Astrocyte (in vitro differentiated cells and primary cell): Measurements from ENCODE around the gene SCN1B. TPM values are rescaled to one million over a fixed set of nuclear protein-coding genes. Genes with fewer than 3 reads are reported as not detected.

Experiments
- DNase-seq: peaks from one replicate; pipeline ENCODE4 v3.0.0-alpha.2; 2010; ENCODE audit warnings: low read depth
- FAIRE-seq: peaks from 2 replicates; lab custom pipeline; 2011; peaks lifted over from hg19 to GRCh38; lab: Jason Lieb, UNC
- H2AFZ ChIP-seq: 2 replicates; pipeline ENCODE4 v1.6.0; 2012; ENCODE audit warnings: low read depth, low read length, inconsistent platforms
- H3K27ac ChIP-seq: 2 replicates; pipeline ENCODE4 v1.5.1; 2011; ENCODE audit warnings: low read depth, low read length, inconsistent platforms
- H3K27me3 ChIP-seq: 2 replicates; pipeline ENCODE4 v1.6.0; 2011; ENCODE audit warnings: low read length, inconsistent platforms; ENCODE audit not compliant: insufficient read depth
- H3K36me3 ChIP-seq: 2 replicates; pipeline ENCODE4 v1.5.1; 2011; ENCODE audit warnings: low read length, inconsistent platforms; ENCODE audit not compliant: insufficient read depth
- H3K4me1 ChIP-seq: 2 replicates; pipeline ENCODE4 v1.5.1; 2011; ENCODE audit warnings: low read length, inconsistent platforms; ENCODE audit not compliant: insufficient read depth
- H3K4me2 ChIP-seq: 2 replicates; pipeline ENCODE4 v1.6.0; 2012; ENCODE audit warnings: low read length, inconsistent platforms
- H3K4me3 ChIP-seq: 2 replicates; pipeline ENCODE4 v1.5.1; 2011; ENCODE audit warnings: low read depth, mild to moderate bottlenecking, low read length, inconsistent platforms; ENCODE audit not compliant: insufficient read depth
- H3K79me2 ChIP-seq: 2 replicates; pipeline ENCODE4 v1.6.0; 2012; ENCODE audit warnings: mild to moderate bottlenecking, low read length, inconsistent platforms; ENCODE audit not compliant: insufficient read depth
- H3K9ac ChIP-seq: 2 replicates; pipeline ENCODE4 v1.6.0; 2012; ENCODE audit warnings: mild to moderate bottlenecking, low read length, inconsistent platforms
- H3K9me3 ChIP-seq: 2 replicates; pipeline ENCODE4 v1.5.1; 2012; ENCODE audit warnings: low read depth, mild to moderate bottlenecking, low read length, inconsistent platforms; ENCODE audit not compliant: insufficient read depth
- H4K20me1 ChIP-seq: 2 replicates; pipeline ENCODE4 v1.6.0; 2012; ENCODE audit warnings: low read length, inconsistent platforms; ENCODE audit not compliant: insufficient read depth
- H3K27ac Mint-ChIP-seq: one replicate; pipeline ENCODE4 v1.8.0; 2021; ENCODE audit warnings: mild to moderate bottlenecking, mixed read lengths; ENCODE audit not compliant: unreplicated experiment
- H3K27me3 Mint-ChIP-seq: one replicate; pipeline ENCODE4 v1.8.0; 2021; ENCODE audit warnings: low read depth, mixed read lengths; ENCODE audit not compliant: unreplicated experiment
- H3K36me3 Mint-ChIP-seq: one replicate; pipeline ENCODE4 v1.8.0; 2021; ENCODE audit warnings: low read depth, mixed read lengths; ENCODE audit not compliant: unreplicated experiment
- H3K4me1 Mint-ChIP-seq: one replicate; pipeline ENCODE4 v1.8.0; 2021; ENCODE audit warnings: low read depth, mixed read lengths; ENCODE audit not compliant: unreplicated experiment
- H3K4me3 Mint-ChIP-seq: one replicate; pipeline ENCODE4 v1.8.0; 2021; ENCODE audit warnings: mild to moderate bottlenecking, moderate library complexity, mixed read lengths; ENCODE audit not compliant: unreplicated experiment
- H3K9me3 Mint-ChIP-seq: one replicate; pipeline ENCODE4 v1.8.0; 2021; ENCODE audit warnings: mild to moderate bottlenecking, mixed read lengths; ENCODE audit not compliant: unreplicated experiment
- CTCF ChIP-seq: IDR thresholded peaks from 2 replicates; pipeline ENCODE4 v1.5.1; 2011; ENCODE audit warnings: low read depth, mild to moderate bottlenecking, inconsistent platforms, low read length, moderate library complexity; ENCODE audit not compliant: insufficient read depth
- EZH2 ChIP-seq: IDR thresholded peaks from 2 replicates; pipeline ENCODE4 v1.6.1; 2012; ENCODE audit warnings: mild to moderate bottlenecking, low read length, inconsistent platforms; ENCODE audit not compliant: insufficient read depth
- total RNA-seq: library from RNA; stranded (reverse); gene quantifications from 2 replicates; pipeline ENCODE4 v1.2.1, GENCODE V29; 2021

SCN1B gene
- total RNA-seq, 1 donor from 2014 or later, result 3.0 TPM

- Histone ChIP-seq H3K9me3 (no peaks in the 10 kb centered on the region), H3K4me1 (peaks cover 3% of the 10 kb centered on the region), H3K4me2 (no peak overlapping the region), H4K20me1 (no peaks in the 10 kb centered on the region), H3K36me3 (no peaks in the 10 kb centered on the region), H3K9ac (no peak overlapping the region), H3K27ac (no peak overlapping the region), H3K79me2 (no peaks in the 10 kb centered on the region), H3K4me3 (no peak overlapping the region), H3K27me3 (peaks cover 2% of the 10 kb centered on the region), H2AFZ (no peak overlapping the region)
- Mint-ChIP-seq H3K9me3 (no peaks in the 10 kb centered on the region), H3K4me1 (no peaks in the 10 kb centered on the region), H3K27me3 (peaks cover 28% of the 10 kb centered on the region), H3K36me3 (peaks cover 5% of the 10 kb centered on the region), H3K4me3 (no peak overlapping the region), H3K27ac (no peak overlapping the region)
- no peak for TF ChIP-seq CTCF
- TF ChIP-seq EZH2, result no peak
- DNase-seq (no peak), FAIRE-seq (no peak)
Measured at GRCh38 chr19:35038623-35039512, 8.6 kb downstream of the SCN1B start.

GRCh38 chr19:35039881-35040825, 9.9 kb downstream of the SCN1B start:
- peak overlapping the region; percentile 33 for H3K4me2 ChIP-seq

More at GRCh38 chr19:35039881-35040825, 9.9 kb downstream of the SCN1B start:
- Mint-ChIP-seq H3K36me3 (peaks cover 3% of the 10 kb centered on the region), H3K4me1 (no peaks in the 10 kb centered on the region), H3K27me3 (peaks cover 29% of the 10 kb centered on the region), H3K27ac (no peak overlapping the region), H3K9me3 (no peaks in the 10 kb centered on the region), H3K4me3 (no peak overlapping the region)
- H3K36me3 ChIP-seq, result no peaks in the 10 kb centered on the region
- peaks cover 2% of the 10 kb centered on the region for H3K27me3 ChIP-seq
- DNase-seq, result no peak
- no peak overlapping the region for H2AFZ ChIP-seq
- no peak overlapping the region for H3K4me3 ChIP-seq
- TF ChIP-seq CTCF (no peak), EZH2 (no peak)
- no peak overlapping the region for H3K27ac ChIP-seq
- peaks cover 3% of the 10 kb centered on the region for H3K4me1 ChIP-seq
- H3K9me3 ChIP-seq, result no peaks in the 10 kb centered on the region
- FAIRE-seq, result no peak
- no peaks in the 10 kb centered on the region for H3K79me2 ChIP-seq
- H4K20me1 ChIP-seq, result no peaks in the 10 kb centered on the region
- H3K9ac ChIP-seq, result no peak overlapping the region
